Activated CD8-positive, alpha-beta T cell treated with anti-CD3 and anti-CD28 coated beads for 36 hours (primary cell): Measurements from ENCODE around the gene AGBL1. TPM values are rescaled to one million over a fixed set of nuclear protein-coding genes. Genes with fewer than 3 reads are reported as not detected.

Experiments used
- ATAC-seq: fragments of 200-7000 bp; cut with Tn5 transposase; one replicate; pipeline ENCODE4 v1.10.0; 2021; ENCODE audit warnings: mild to moderate bottlenecking, moderate library complexity
- CTCF ChIA-PET: fragments of 350-600 bp; sonication (Branson Sonifier 250); formaldehyde crosslinking; loops from one replicate; lab custom pipeline; 2021; ENCODE audit warnings: antibody characterized with exemption; lab: Charles Lee
- POLR2A ChIA-PET: fragments of 350-600 bp; sonication (Branson Sonifier 250); formaldehyde crosslinking; loops from one replicate; lab custom pipeline; 2021; ENCODE audit warnings: antibody characterized with exemption; lab: Charles Lee
- DNase-seq: peaks from one replicate; pipeline ENCODE4 v3.0.0-alpha.2; 2020
- H3K27ac Mint-ChIP-seq: one replicate; pipeline ENCODE4 v1.8.0; 2021; ENCODE audit warnings: mild to moderate bottlenecking, mixed read lengths
- H3K27me3 Mint-ChIP-seq: one replicate; pipeline ENCODE4 v1.8.0; 2021; ENCODE audit warnings: mixed read lengths
- H3K36me3 Mint-ChIP-seq: one replicate; pipeline ENCODE4 v1.8.0; 2021; ENCODE audit warnings: low read depth, mixed read lengths
- H3K4me1 Mint-ChIP-seq: one replicate; pipeline ENCODE4 v1.8.0; 2021; ENCODE audit warnings: low read depth, mixed read lengths
- H3K4me3 Mint-ChIP-seq: one replicate; pipeline ENCODE4 v1.8.0; 2021; ENCODE audit warnings: mild to moderate bottlenecking, moderate library complexity, mixed read lengths
- H3K9me3 Mint-ChIP-seq: one replicate; pipeline ENCODE4 v1.8.0; 2021; ENCODE audit warnings: mixed read lengths
- intact Hi-C: fragments of 100-400 bp; cut with micrococcal nuclease; formaldehyde crosslinking; loops from one replicate; pipeline ENCODE4 v1.10.0; 2022
- total RNA-seq, 2 experiments: library from RNA; stranded (reverse); gene quantifications; one replicate each; pipeline ENCODE4 v1.2.3, GENCODE V29; 2021
- TF ChIP-seq, protein P1 (sequence below): fragments of 200-600 bp; IDR thresholded peaks from one replicate; pipeline ENCODE4 v1.8.0; 2022; ENCODE audit warnings: antibody characterized with exemption, mild to moderate bottlenecking

The AGBL1 gene
- total RNA-seq, 2 experiments from 2014 or later = not detected

GRCh38 chr15:86885616-86886015, 805.9 kb downstream of the AGBL1 start:
- no peak for DNase-seq
- CTCF ChIA-PET = no interaction called here
- H3K27ac Mint-ChIP-seq = no peak overlapping the region
- H3K36me3 Mint-ChIP-seq = no peaks in the 10 kb centered on the region
- H3K4me1 Mint-ChIP-seq = no peaks in the 10 kb centered on the region
- POLR2A ChIA-PET = no interaction called here
- TF ChIP-seq, protein P1, sequence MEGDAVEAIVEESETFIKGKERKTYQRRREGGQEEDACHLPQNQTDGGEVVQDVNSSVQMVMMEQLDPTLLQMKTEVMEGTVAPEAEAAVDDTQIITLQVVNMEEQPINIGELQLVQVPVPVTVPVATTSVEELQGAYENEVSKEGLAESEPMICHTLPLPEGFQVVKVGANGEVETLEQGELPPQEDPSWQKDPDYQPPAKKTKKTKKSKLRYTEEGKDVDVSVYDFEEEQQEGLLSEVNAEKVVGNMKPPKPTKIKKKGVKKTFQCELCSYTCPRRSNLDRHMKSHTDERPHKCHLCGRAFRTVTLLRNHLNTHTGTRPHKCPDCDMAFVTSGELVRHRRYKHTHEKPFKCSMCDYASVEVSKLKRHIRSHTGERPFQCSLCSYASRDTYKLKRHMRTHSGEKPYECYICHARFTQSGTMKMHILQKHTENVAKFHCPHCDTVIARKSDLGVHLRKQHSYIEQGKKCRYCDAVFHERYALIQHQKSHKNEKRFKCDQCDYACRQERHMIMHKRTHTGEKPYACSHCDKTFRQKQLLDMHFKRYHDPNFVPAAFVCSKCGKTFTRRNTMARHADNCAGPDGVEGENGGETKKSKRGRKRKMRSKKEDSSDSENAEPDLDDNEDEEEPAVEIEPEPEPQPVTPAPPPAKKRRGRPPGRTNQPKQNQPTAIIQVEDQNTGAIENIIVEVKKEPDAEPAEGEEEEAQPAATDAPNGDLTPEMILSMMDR = no peak
- intact Hi-C loops = no loop called here
- H3K9me3 Mint-ChIP-seq = no peaks in the 10 kb centered on the region
- no peak for ATAC-seq
- no peak overlapping the region for H3K4me3 Mint-ChIP-seq
- peaks cover 2% of the 10 kb centered on the region for H3K27me3 Mint-ChIP-seq

DNA sequence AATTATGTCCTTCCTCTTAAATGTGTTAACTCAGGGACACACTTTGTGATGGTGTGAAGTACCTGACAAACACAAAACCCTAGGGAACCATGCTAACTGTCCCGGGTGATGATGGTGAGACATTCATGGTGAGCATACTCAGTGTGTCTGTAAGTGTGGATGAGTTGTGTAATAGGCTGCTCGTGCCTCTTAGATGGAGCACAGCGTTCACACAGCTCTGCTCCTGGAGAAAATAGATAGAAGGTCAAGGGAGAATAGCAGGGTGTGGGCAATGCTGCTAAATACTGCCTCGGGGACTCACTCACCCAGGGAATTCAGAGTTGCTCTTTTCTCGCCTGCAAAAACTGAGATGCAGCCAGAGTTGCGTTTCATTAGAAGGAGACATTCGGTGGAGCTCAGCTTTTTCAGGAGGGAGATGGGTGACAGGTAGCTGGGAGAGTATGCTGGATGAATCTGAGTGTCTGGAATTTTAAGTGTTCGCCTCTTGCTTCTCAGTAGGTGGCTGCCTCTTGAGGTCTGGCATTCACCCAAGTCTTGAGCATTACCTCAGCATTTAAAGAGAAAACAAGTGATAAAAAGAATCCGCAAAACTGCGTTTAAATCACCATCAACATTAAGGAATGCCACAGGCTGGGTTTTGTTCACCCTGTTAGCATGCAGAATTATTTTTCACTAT, 813.2 kb downstream of the AGBL1 start:
- H3K27ac Mint-ChIP-seq = no peak overlapping the region
- no peak overlapping the region for H3K4me3 Mint-ChIP-seq
- H3K36me3 Mint-ChIP-seq = no peaks in the 10 kb centered on the region
- POLR2A ChIA-PET = no interaction called here
- ATAC-seq (no peak), DNase-seq (no peak)
- TF ChIP-seq, protein P1 = no peak
- H3K4me1 Mint-ChIP-seq = no peaks in the 10 kb centered on the region
- CTCF ChIA-PET = no interaction called here
- peaks cover 3% of the 10 kb centered on the region for H3K27me3 Mint-ChIP-seq
- intact Hi-C loops = no loop called here
- H3K9me3 Mint-ChIP-seq = no peaks in the 10 kb centered on the region

- Mint-ChIP-seq H3K4me3 (no peak overlapping the region), H3K9me3 (no peaks in the 10 kb centered on the region), H3K27me3 (peaks cover 3% of the 10 kb centered on the region), H3K27ac (no peak overlapping the region), H3K36me3 (no peaks in the 10 kb centered on the region), H3K4me1 (no peaks in the 10 kb centered on the region)
- intact Hi-C loops = no loop called here
- ChIA-PET CTCF (no interaction called here), POLR2A (no interaction called here)
- DNase-seq (no peak), ATAC-seq (no peak)
- TF ChIP-seq, protein P1 = no peak
These were observed 814.6 kb downstream of the AGBL1 start for GRCh38 chr15:86894269-86894668.

- intact Hi-C loops = no loop called here
- H3K36me3 Mint-ChIP-seq = no peaks in the 10 kb centered on the region
These were observed 824.2 kb downstream of the AGBL1 start for GRCh38 chr15:86903642-86904421.

More at GRCh38 chr15:86903642-86904421, 824.2 kb downstream of the AGBL1 start:
- no peak for DNase-seq
- TF ChIP-seq, protein P1 = no peak
- H3K27ac Mint-ChIP-seq = no peak overlapping the region
- no peak overlapping the region for H3K4me3 Mint-ChIP-seq
- CTCF ChIA-PET = no interaction called here
- POLR2A ChIA-PET = no interaction called here
- no peak for ATAC-seq
- H3K9me3 Mint-ChIP-seq = no peaks in the 10 kb centered on the region
- peaks cover 2% of the 10 kb centered on the region for H3K27me3 Mint-ChIP-seq
- H3K4me1 Mint-ChIP-seq = no peaks in the 10 kb centered on the region
